GM12878 (cell line): Measurements from ENCODE around the gene RABEP2. TPM values are rescaled to one million over a fixed set of nuclear protein-coding genes. Genes with fewer than 3 reads are reported as not detected.

Source experiments
- ATAC-seq: fragments of 200-7000 bp; cut with Tn5 transposase; 3 replicates; pipeline ENCODE4 v1.9.1; 2020; ENCODE audit warnings: mild to moderate bottlenecking, moderate library complexity
- BruUV-seq: library from RNA; stranded (reverse); fragments of 400-500 nt; replicated peaks from 2 replicates; lab custom pipeline; 2021; lab: Mats Ljungman, UMichigan
- CTCF ChIA-PET: fragments of 300-600 bp; sonication (Branson Sonifier 250); formaldehyde crosslinking; extraction: SDS; loops from one replicate; lab custom pipeline; 2021; ENCODE audit warnings: inconsistent platforms; lab: Yijun Ruan, JAX
- POLR2A ChIA-PET: fragments of 350-600 bp; formaldehyde crosslinking; extraction: SDS; loops from one replicate; lab custom pipeline; 2021; ENCODE audit warnings: inconsistent platforms; lab: Charles Lee
- RAD21 ChIA-PET: fragments of 300-600 bp; sonication (Branson Sonifier 250); formaldehyde crosslinking; loops from one replicate; lab custom pipeline; 2023; ENCODE audit warnings: antibody characterized with exemption; ENCODE audit not compliant: unreplicated experiment; lab: Charles Lee
- SMC1A ChIA-PET: fragments of 300-600 bp; sonication (Branson Sonifier 250); formaldehyde crosslinking; loops from one replicate; lab custom pipeline; 2023; ENCODE audit not compliant: unreplicated experiment, uncharacterized antibody; lab: Charles Lee
- DNase-seq: peaks from one replicate; pipeline ENCODE4 v3.0.0-alpha.2; 2011; ENCODE audit warnings: low read depth, low spot score
- FAIRE-seq: peaks from 3 replicates; lab custom pipeline; 2011; peaks lifted over from hg19 to GRCh38; lab: Jason Lieb, UNC
- H2AFZ ChIP-seq: 2 replicates; pipeline ENCODE4 v1.6.0; 2011; ENCODE audit warnings: low read depth, low read length, control low read depth; ENCODE audit not compliant: control insufficient read depth
- H3K27ac ChIP-seq: 2 replicates; pipeline ENCODE4 v1.5.1; 2011; ENCODE audit warnings: control low read depth; ENCODE audit not compliant: control insufficient read depth, insufficient read depth
- H3K27me3 ChIP-seq, 2 experiments: replicated peaks in 1 of 2; 2 replicates each; pipeline versions ENCODE4 v1.6.0 to v1.6.1; 2011; ENCODE audit warnings: low read length in 1 of 2; ENCODE audit not compliant: control insufficient read depth in 2 of 2, insufficient read depth in 2 of 2
- H3K36me3 ChIP-seq, 2 experiments: 2 replicates each; pipeline ENCODE4 v1.5.1; 2011; ENCODE audit warnings: low read length in 1 of 2; ENCODE audit not compliant: control insufficient read depth in 2 of 2, insufficient read depth in 2 of 2
- H3K4me1 ChIP-seq: 2 replicates; pipeline ENCODE4 v1.6.1; 2011; ENCODE audit warnings: mild to moderate bottlenecking, low read length, moderate library complexity, mixed read lengths; ENCODE audit not compliant: control insufficient read depth, insufficient read depth
- H3K4me2 ChIP-seq: 2 replicates; pipeline ENCODE4 v1.6.0; 2011; ENCODE audit warnings: control low read depth; ENCODE audit not compliant: control insufficient read depth, insufficient read depth
- H3K4me3 ChIP-seq: fragments of 200-600 bp; sonication (generic); 2 replicates; pipeline ENCODE4 v1.5.1; 2016
- H3K79me2 ChIP-seq: 2 replicates; pipeline ENCODE4 v1.6.0; 2011; ENCODE audit warnings: low read length; ENCODE audit not compliant: control insufficient read depth, insufficient read depth
- H3K9ac ChIP-seq: 2 replicates; pipeline ENCODE4 v1.8.0; 2011; ENCODE audit warnings: low read length, control low read depth, mixed read lengths; ENCODE audit not compliant: control insufficient read depth, insufficient read depth
- H3K9me3 ChIP-seq: replicated peaks from 3 replicates; pipeline ENCODE4 v1.5.1; 2011; ENCODE audit warnings: mild to moderate bottlenecking, low read length; ENCODE audit not compliant: control insufficient read depth, insufficient read depth
- H4K20me1 ChIP-seq: 2 replicates; pipeline ENCODE4 v1.6.0; 2011; ENCODE audit not compliant: control insufficient read depth, insufficient read depth
- BCL11A ChIP-seq: IDR thresholded peaks from 2 replicates; pipeline ENCODE4 v1.6.1; 2011; ENCODE audit warnings: low read depth, low read length
- BHLHE40 ChIP-seq, 2 experiments: fragments of 450-650 bp in 1 of 2; IDR thresholded peaks; 2 replicates each; pipeline ENCODE4 v1.6.1; 2011 to 2017; ENCODE audit warnings: low read depth in 2 of 2, borderline replicate concordance in 1 of 2, improper control_type of control experiment in 1 of 2, low read length in 1 of 2, mild to moderate bottlenecking in 1 of 2
- BMI1 ChIP-seq: fragments of 450-650 bp; IDR thresholded peaks from 2 replicates; pipeline ENCODE4 v1.6.1; 2016; ENCODE audit warnings: mild to moderate bottlenecking, moderate library complexity, borderline replicate concordance
- BRCA1 ChIP-seq: IDR thresholded peaks from 2 replicates; pipeline ENCODE4 v1.6.1; 2011; ENCODE audit warnings: low read depth, low read length, improper control_type of control experiment
- GABPA ChIP-seq: IDR thresholded peaks from 2 replicates; pipeline ENCODE4 v1.6.1; 2014; ENCODE audit warnings: antibody characterized with exemption, low read depth, mild to moderate bottlenecking, inconsistent platforms
- IRF3 ChIP-seq: fragments of 450-650 bp; IDR thresholded peaks from 2 replicates; pipeline ENCODE4 v1.6.1; 2014; ENCODE audit warnings: mild to moderate bottlenecking
- LARP7 ChIP-seq: fragments of 450-650 bp; IDR thresholded peaks from 2 replicates; pipeline ENCODE4 v1.6.1; 2017; ENCODE audit warnings: mild to moderate bottlenecking
- MYB ChIP-seq: fragments of 150-350 bp; IDR thresholded peaks from 2 replicates; pipeline ENCODE4 v1.6.1; 2014; ENCODE audit warnings: mild to moderate bottlenecking, low read depth, low read length, borderline replicate concordance
- NRF1 ChIP-seq: conservative IDR thresholded peaks from 2 replicates; pipeline ENCODE4 v1.6.1; 2011; ENCODE audit warnings: mild to moderate bottlenecking, low read depth, low read length, improper control_type of control experiment
- PAX5 ChIP-seq: IDR thresholded peaks from 2 replicates; pipeline ENCODE4 v1.6.1; 2011; ENCODE audit warnings: low read depth, low read length, borderline replicate concordance
- RAD21 ChIP-seq: IDR thresholded peaks from 2 replicates; pipeline ENCODE4 v1.6.1; 2011; ENCODE audit warnings: mild to moderate bottlenecking, low read depth, low read length, moderate library complexity; ENCODE audit not compliant: insufficient read depth
- SUZ12 ChIP-seq: fragments of 200-600 bp; sonication (generic); IDR thresholded peaks from one replicate; pipeline ENCODE4 v1.6.1; 2018; ENCODE audit warnings: antibody characterized with exemption, mild to moderate bottlenecking; ENCODE audit not compliant: unreplicated experiment
- TAF1 ChIP-seq: IDR thresholded peaks from 2 replicates; pipeline ENCODE4 v1.6.1; 2011; ENCODE audit warnings: mild to moderate bottlenecking, low read depth, low read length, borderline replicate concordance
- ZNF274 ChIP-seq: IDR thresholded peaks from one replicate; pipeline ENCODE4 v1.8.0; 2011; ENCODE audit not compliant: insufficient read length, insufficient read depth
- ZNF622 ChIP-seq: fragments of 450-650 bp; IDR thresholded peaks from 2 replicates; pipeline ENCODE4 v1.6.1; 2017; ENCODE audit warnings: mild to moderate bottlenecking, inconsistent platforms
- ZSCAN29 ChIP-seq: fragments of 450-650 bp; IDR thresholded peaks from 2 replicates; pipeline ENCODE4 v1.6.1; 2017; ENCODE audit warnings: mild to moderate bottlenecking, moderate library complexity
- WGBS: methylation state at CpG from one replicate; pipeline ENCODE4 v1.1.6; 2016; ENCODE audit warnings: low lambda C conversion rate; ENCODE audit not compliant: insufficient replicate concordance, insufficient coverage; ENCODE audit errors: missing lambda C conversion rate; 5-methylcytosine and 5-hydroxymethylcytosine counted together
- in situ Hi-C: fragments of 300-500 bp; cut with MboI; formaldehyde crosslinking; loops from 9 replicates; pipeline ENCODE4 v1.14.3; 2018; ENCODE audit warnings: mixed read lengths
- intact Hi-C: fragments of 100-400 bp; cut with micrococcal nuclease; formaldehyde crosslinking; loops from one replicate; pipeline ENCODE4 v1.14.2; 2022; ENCODE audit not compliant: unreplicated experiment
- polyA plus RNA-seq, 11 experiments: library from polyadenylated mRNA; depleted of rRNA in 4 of 11; unstranded in 6 of 11; stranded (reverse) in 5 of 11; fragments of >200 nt; fragmentation: Nextera tagmentation in 4 of 11; fragmentation: Illumina TruSeq in 1 of 11; extraction: Ambion mirVana in 4 of 11; extraction: Trizol in 1 of 11; gene quantifications; 1 replicate in 1 of 11; 2 replicates in 10 of 11; pipeline versions ENCODE4 v1.2.1 to v1.2.3, GENCODE V29; 2011 to 2016; ENCODE audit warnings: inconsistent platforms in 2 of 11, missing spikeins in 2 of 11, low read depth in 1 of 11
- total RNA-seq, 4 experiments: library from RNA; depleted of rRNA in 3 of 4; stranded (reverse); fragments of >200 nt in 3 of 4; fragmentation: Illumina TruSeq in 1 of 4; extraction: Trizol in 1 of 4; gene quantifications; 2 replicates each; pipeline versions ENCODE4 v1.2.1 to v1.2.3, GENCODE V29; 2013 to 2021
- TF ChIP-seq, protein P1 (sequence below): fragments of 150-350 bp; IDR thresholded peaks from 2 replicates; pipeline ENCODE4 v1.6.1; 2014; ENCODE audit warnings: mild to moderate bottlenecking, low read depth, low read length
- TF ChIP-seq, protein P2 (sequence below): IDR thresholded peaks from 2 replicates; pipeline ENCODE4 v1.6.1; 2011; ENCODE audit warnings: low read depth, low read length, improper control_type of control experiment, borderline replicate concordance

RABEP2 gene
- total and polyA plus RNA-seq, 10 of the 15 experiments (the other 5 are each of a cell fraction or from before 2014, with no cell fraction given), result 0.47 to 33.2 (median 18.6) TPM

- TF ChIP-seq ZSCAN29 (no peak), BCL11A (no peak), RAD21 (no peak), BRCA1 (no peak), SUZ12 (no peak)
Observed at GRCh38 chr16:28859326-28859725, 65.7 kb downstream of the RABEP2 start (continued).

GRCh38 chr16:28858421-28858820, 66.6 kb downstream of the RABEP2 start:
- H3K27ac ChIP-seq, result no peak overlapping the region
- no peak for FAIRE-seq
- 96% methylated on average over 8 of the region's 8 CpGs for WGBS
- no peak overlapping the region for H3K4me2 ChIP-seq
- peaks cover 16% of the 10 kb centered on the region for H3K79me2 ChIP-seq
- H4K20me1 ChIP-seq, result no peaks in the 10 kb centered on the region
- no peak overlapping the region for H2AFZ ChIP-seq
- H3K36me3 ChIP-seq, result no peaks in the 10 kb centered on the region
- no peak for DNase-seq
- no peak for ATAC-seq
- H3K4me3 ChIP-seq, result no peak overlapping the region
- POLR2A ChIA-PET, result interaction anchor here (0.8 kb wide), 1 partner anchor 9 kb away, joined by 3 read pairs; no protein-coding TSS in a partner anchor
- intact Hi-C loops (no loop called here), in situ Hi-C loops (no loop called here)
- H3K27me3 ChIP-seq, result no peaks in the 10 kb centered on the region
- SMC1A ChIA-PET, result interaction anchor here (1.9 to 2.7 kb wide), 2 partner anchors 11 to 86 kb away, joined by 8 to 13 read pairs; no protein-coding TSS in a partner anchor
- H3K9ac ChIP-seq, result no peak overlapping the region
- peaks cover 5% of the 10 kb centered on the region for H3K4me1 ChIP-seq
- H3K9me3 ChIP-seq, result no peaks in the 10 kb centered on the region
- CTCF ChIA-PET, result interaction anchor here (1.9 kb wide), 1 partner anchor 11 kb away, joined by 13 read pairs; the partner anchor contains the start of gene TUFM
- RAD21 ChIA-PET, result no interaction called here
- BruUV-seq, result no TSS peak
- no peak for TF ChIP-seq ZNF274
- TF ChIP-seq TAF1, result no peak
- no peak for TF ChIP-seq LARP7
- TF ChIP-seq, protein P1, sequence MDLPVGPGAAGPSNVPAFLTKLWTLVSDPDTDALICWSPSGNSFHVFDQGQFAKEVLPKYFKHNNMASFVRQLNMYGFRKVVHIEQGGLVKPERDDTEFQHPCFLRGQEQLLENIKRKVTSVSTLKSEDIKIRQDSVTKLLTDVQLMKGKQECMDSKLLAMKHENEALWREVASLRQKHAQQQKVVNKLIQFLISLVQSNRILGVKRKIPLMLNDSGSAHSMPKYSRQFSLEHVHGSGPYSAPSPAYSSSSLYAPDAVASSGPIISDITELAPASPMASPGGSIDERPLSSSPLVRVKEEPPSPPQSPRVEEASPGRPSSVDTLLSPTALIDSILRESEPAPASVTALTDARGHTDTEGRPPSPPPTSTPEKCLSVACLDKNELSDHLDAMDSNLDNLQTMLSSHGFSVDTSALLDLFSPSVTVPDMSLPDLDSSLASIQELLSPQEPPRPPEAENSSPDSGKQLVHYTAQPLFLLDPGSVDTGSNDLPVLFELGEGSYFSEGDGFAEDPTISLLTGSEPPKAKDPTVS, result no peak
- TF ChIP-seq PAX5, result no peak
- TF ChIP-seq ZNF622, result no peak
- no peak for TF ChIP-seq IRF3
- TF ChIP-seq GABPA, result no peak
- TF ChIP-seq, protein P2, sequence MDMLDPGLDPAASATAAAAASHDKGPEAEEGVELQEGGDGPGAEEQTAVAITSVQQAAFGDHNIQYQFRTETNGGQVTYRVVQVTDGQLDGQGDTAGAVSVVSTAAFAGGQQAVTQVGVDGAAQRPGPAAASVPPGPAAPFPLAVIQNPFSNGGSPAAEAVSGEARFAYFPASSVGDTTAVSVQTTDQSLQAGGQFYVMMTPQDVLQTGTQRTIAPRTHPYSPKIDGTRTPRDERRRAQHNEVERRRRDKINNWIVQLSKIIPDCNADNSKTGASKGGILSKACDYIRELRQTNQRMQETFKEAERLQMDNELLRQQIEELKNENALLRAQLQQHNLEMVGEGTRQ, result no peak
- no peak for TF ChIP-seq NRF1
- no peak for TF ChIP-seq MYB
- TF ChIP-seq BHLHE40 (IDR thresholded peaks at IDR 0.05; ENCODE audit: borderline replicate concordance in 1 of 2, low read depth in 2 of 2, low read length in 1 of 2), result no peak
- no peak for TF ChIP-seq BMI1
